GM12891 (cell line): ENCODE data around the gene GPR162.

Experiments used
- POLR2A ChIP-seq: IDR thresholded peaks from 2 replicates; pipeline ENCODE4 v1.6.1; 2011; ENCODE audit warnings: low read depth, low read length, control low read depth
- POLR2AphosphoS5 ChIP-seq: IDR thresholded peaks from 2 replicates; pipeline ENCODE4 v1.6.1; 2011; ENCODE audit warnings: low read depth, low read length, control low read depth
- POU2F2 ChIP-seq: IDR thresholded peaks from 2 replicates; pipeline ENCODE4 v1.6.1; 2011; ENCODE audit warnings: low read depth, mild to moderate bottlenecking, control low read depth, low read length, moderate library complexity
- SPI1 ChIP-seq: IDR thresholded peaks from 2 replicates; pipeline ENCODE4 v1.6.1; 2011; ENCODE audit warnings: low read depth, low read length, control low read depth
- TAF1 ChIP-seq: IDR thresholded peaks from 2 replicates; pipeline ENCODE4 v1.6.1; 2011; ENCODE audit warnings: low read depth, low read length, control low read depth

DNA sequence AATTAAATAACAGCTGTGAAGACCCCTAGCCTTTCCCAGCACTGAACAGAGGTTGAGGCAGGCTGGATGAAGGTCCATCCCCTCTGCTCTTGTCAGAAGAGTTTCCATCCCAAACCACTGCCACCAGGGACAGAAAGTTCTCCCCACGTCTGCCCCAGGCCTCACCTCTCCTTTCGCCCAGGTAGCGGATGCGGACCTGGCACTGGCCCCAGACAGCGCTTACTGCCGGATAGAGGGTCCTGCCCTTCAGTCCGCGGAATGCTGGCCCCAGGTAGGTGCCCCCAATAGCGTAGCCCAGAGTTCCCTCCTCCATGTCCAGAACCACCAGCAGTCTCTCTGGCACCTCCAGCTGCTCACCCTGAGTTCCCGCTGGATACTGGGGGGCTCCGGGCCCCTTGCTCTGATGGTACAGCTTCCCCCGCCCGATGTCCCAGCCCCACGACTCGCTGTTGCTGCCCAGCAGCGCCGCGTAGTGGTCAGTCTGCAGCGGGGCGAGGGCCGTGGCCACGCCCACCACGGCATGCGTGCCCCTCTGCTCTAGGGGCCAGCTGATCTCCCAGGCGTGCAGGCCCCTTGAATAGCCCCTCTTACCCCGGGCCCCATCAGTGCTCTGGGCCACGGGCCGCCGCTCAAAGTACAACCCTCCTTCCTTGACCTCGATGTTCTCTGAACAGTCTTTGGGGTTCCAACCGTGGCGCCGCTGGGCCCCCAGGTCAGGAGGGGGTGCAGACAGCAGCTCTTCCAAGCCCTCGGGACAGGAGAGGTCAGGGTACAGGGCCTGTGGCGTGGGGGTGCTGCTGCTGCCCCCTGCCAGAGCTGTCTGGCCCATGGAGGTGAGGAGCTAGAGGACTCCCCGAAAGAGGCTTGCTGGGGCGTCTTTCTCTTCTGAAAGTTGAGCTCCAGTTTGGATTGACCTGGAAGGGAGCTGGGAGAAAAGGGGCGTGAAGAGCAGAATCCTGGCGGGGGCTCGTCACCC, 50.7 kb downstream of the GPR162 start:
- no peak for TF ChIP-seq POLR2AphosphoS5
- TF ChIP-seq POLR2A, result 0 out of 2 replicates have a peak, but pooled peaks have one; percentile 24
- TF ChIP-seq TAF1, result no peak
- TF ChIP-seq POU2F2, result no peak; the same call in 1 of the 2 replicates
- TF ChIP-seq SPI1, result no peak
